ENCODE data around the gene FAM13C. TPM values are rescaled to one million over a fixed set of nuclear protein-coding genes. Genes with fewer than 3 reads are reported as not detected.

Gene FAM13C
- total RNA-seq, 4 donors from 2014 or later = 2.8 to 26.9 (median 7.1) TPM

- Histone ChIP-seq H3K9me3 (no peaks in the 10 kb centered on the region), H3K27me3 (peaks cover 0 to 2% (median 0%) of the 10 kb centered on the region in 4 donors), H3K27ac (peak overlapping the region in 2 of 4 donors; percentile 16 to 37), H3K36me3 (no peaks in the 10 kb centered on the region), H3K4me1 (peaks cover 0 to 21% (median 0%) of the 10 kb centered on the region in 3 donors), H3K4me3 (no peak overlapping the region)
- 64 to 71% methylated on average over 3 of the region's 3 CpGs for WGBS, 2 donors
- no peak for DNase-seq
- intact Hi-C loops (cut with DNase I) = no loop called here
- TF ChIP-seq POLR2A (IDR thresholded peaks at IDR 0.05) (no peak), CTCF (IDR thresholded peaks at IDR 0.05) (no peak)
These were observed 3.9 kb upstream of the FAM13C start for GRCh38 chr10:59366290-59366689.

GRCh38 chr10:59363446-59363958 is 1.2 kb upstream of the FAM13C start:
- TF ChIP-seq POLR2A (IDR thresholded peaks at IDR 0.05) (no peak), CTCF (IDR thresholded peaks at IDR 0.05) (no peak)
- H3K4me1 ChIP-seq = peaks cover 0 to 48% (median 11%) of the 10 kb centered on the region in 3 donors
- peak overlapping the region in 3 of 4 donors; percentile 54 to 84 (median 59) for H3K4me3 ChIP-seq

GRCh38 chr10:59362959-59363381 is 621 bp upstream of the FAM13C start:
- intact Hi-C loops (cut with DNase I) = no loop called here
- Histone ChIP-seq H3K27ac (peak overlapping the region; percentile 71 to 96 (median 90)), H3K36me3 (no peaks in the 10 kb centered on the region), H3K4me3 (peak overlapping the region; percentile 47 to 84 (median 56)), H3K4me1 (peaks cover 0 to 54% (median 11%) of the 10 kb centered on the region in 3 donors), H3K27me3 (peaks cover 0 to 2% (median 0%) of the 10 kb centered on the region in 4 donors), H3K9me3 (no peaks in the 10 kb centered on the region)
- TF ChIP-seq CTCF (IDR thresholded peaks at IDR 0.05) (no peak), POLR2A (IDR thresholded peaks at IDR 0.05) (peak in 2 of 4 donors; percentile 17 to 30)
- no peak for DNase-seq
- 0 to 3% methylated on average over 7 to 10 of the region's 11 CpGs for WGBS, 2 donors

More at GRCh38 chr10:59363446-59363958, 1.2 kb upstream of the FAM13C start:
- 75 to 82% methylated on average over 3 of the region's 3 CpGs for WGBS, 2 donors
- H3K9me3 ChIP-seq = no peaks in the 10 kb centered on the region
- H3K27me3 ChIP-seq = peaks cover 0 to 2% (median 0%) of the 10 kb centered on the region in 4 donors
- intact Hi-C loops (cut with DNase I) = no loop called here
- peak overlapping the region; percentile 71 to 96 (median 90) for H3K27ac ChIP-seq
- no peaks in the 10 kb centered on the region for H3K36me3 ChIP-seq
- DNase-seq = no peak

GRCh38 chr10:59361663-59362143 is 646 bp downstream of the FAM13C start:
- WGBS, 2 donors = 30 to 36% methylated on average over 2 of the region's 2 CpGs
- Histone ChIP-seq H3K27me3 (peaks cover 0 to 2% (median 0%) of the 10 kb centered on the region in 4 donors), H3K27ac (peak overlapping the region; percentile 71 to 96 (median 90)), H3K9me3 (no peaks in the 10 kb centered on the region), H3K4me1 (peaks cover 0 to 62% (median 18%) of the 10 kb centered on the region in 3 donors), H3K36me3 (no peaks in the 10 kb centered on the region), H3K4me3 (peak overlapping the region; percentile 47 to 84 (median 56))
- no peak for DNase-seq
- TF ChIP-seq CTCF (IDR thresholded peaks at IDR 0.05) = no peak
- no peak for TF ChIP-seq POLR2A (IDR thresholded peaks at IDR 0.05)
- intact Hi-C loops (cut with DNase I) = no loop called here

GRCh38 chr10:59360605-59361405 is 1.5 kb downstream of the FAM13C start:
- Histone ChIP-seq H3K4me3 (peak overlapping the region in 3 of 4 donors; percentile 54 to 84 (median 59)), H3K27me3 (peaks cover 0 to 2% (median 0%) of the 10 kb centered on the region in 4 donors), H3K4me1 (peaks cover 0 to 65% (median 21%) of the 10 kb centered on the region in 3 donors), H3K27ac (peak overlapping the region; percentile 48 to 91 (median 82)), H3K36me3 (no peaks in the 10 kb centered on the region), H3K9me3 (no peaks in the 10 kb centered on the region)
- intact Hi-C loops (cut with DNase I) = no loop called here
- 12 to 38% methylated on average over 6 of the region's 6 CpGs for WGBS, 2 donors
- DNase-seq = no peak
- TF ChIP-seq POLR2A (IDR thresholded peaks at IDR 0.05) = no peak
- no peak for TF ChIP-seq CTCF (IDR thresholded peaks at IDR 0.05)
